ENCODE measurements around the gene IMMP1L.

The IMMP1L gene

GRCh38 chr11:31442086-31442485 is 67.3 kb downstream of the IMMP1L start:
- Histone ChIP-seq H3K27ac (ENCODE audit: low read length) (no peak overlapping the region), H3K4me3 (ENCODE audit: low read length) (no peak overlapping the region), H3K9me2 (replicated peaks; ENCODE audit: insufficient read depth, low read length) (no peaks in the 10 kb centered on the region), H4K20me1 (ENCODE audit: insufficient read depth, low read length) (no peaks in the 10 kb centered on the region), H3K9ac (ENCODE audit: low read length) (no peak overlapping the region), H3K9me3 (replicated peaks; ENCODE audit: insufficient read depth, low read length) (no peaks in the 10 kb centered on the region), H2AFZ (ENCODE audit: low read length) (no peak overlapping the region), H3K4me1 (ENCODE audit: low read length) (no peaks in the 10 kb centered on the region), H3F3A (ENCODE audit: insufficient read depth, low read length) (no peaks in the 10 kb centered on the region), H3K27me3 (replicated peaks; ENCODE audit: insufficient read depth, low read length) (no peaks in the 10 kb centered on the region), H3K79me2 (ENCODE audit: low read length) (no peaks in the 10 kb centered on the region), H3K4me2 (ENCODE audit: low read depth, low read length) (no peak overlapping the region), H3K36me3 (replicated peaks; ENCODE audit: insufficient read depth, low read length) (no peaks in the 10 kb centered on the region)
- TF ChIP-seq EZH2phosphoT487 (IDR thresholded peaks at IDR 0.05; ENCODE audit: low read length) = no peak
- TF ChIP-seq EZH2 (optimal IDR thresholded peaks at IDR 0.05; ENCODE audit: low read depth, low read length) = no peak
- TF ChIP-seq CTCF (IDR thresholded peaks at IDR 0.05; ENCODE audit: low read length) = no peak
- no peak for DNase-seq

DNA sequence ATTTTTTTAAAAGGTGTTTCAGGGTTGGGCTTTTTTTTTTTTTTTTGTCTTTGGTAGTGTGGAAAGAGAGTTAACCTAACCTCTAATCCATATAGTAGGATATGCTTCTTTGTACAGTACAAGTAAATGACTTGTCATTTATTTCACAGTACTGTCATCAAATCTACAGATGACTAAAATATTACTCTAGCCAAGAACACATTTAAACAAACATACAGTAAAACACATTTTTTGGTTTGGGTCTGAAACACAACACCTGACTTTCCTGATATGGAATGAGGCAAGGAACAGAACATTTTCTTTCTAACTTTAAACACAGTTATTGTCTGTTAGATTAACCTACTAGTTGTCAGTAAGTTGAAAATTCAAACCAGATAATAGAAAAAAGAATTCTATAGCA is 68.1 kb downstream of the IMMP1L start:
- H3K9ac ChIP-seq (ENCODE audit: low read length) = no peak overlapping the region
- H3K4me2 ChIP-seq (ENCODE audit: low read depth, low read length) = no peak overlapping the region
- no peak overlapping the region for H3K27ac ChIP-seq (ENCODE audit: low read length)
- no peaks in the 10 kb centered on the region for H3F3A ChIP-seq (ENCODE audit: insufficient read depth, low read length)
- no peaks in the 10 kb centered on the region for H3K36me3 ChIP-seq (replicated peaks; ENCODE audit: insufficient read depth, low read length)
- DNase-seq = no peak
- no peak overlapping the region for H2AFZ ChIP-seq (ENCODE audit: low read length)
- H4K20me1 ChIP-seq (ENCODE audit: insufficient read depth, low read length) = no peaks in the 10 kb centered on the region
- H3K4me1 ChIP-seq (ENCODE audit: low read length) = no peaks in the 10 kb centered on the region
- no peak overlapping the region for H3K4me3 ChIP-seq (ENCODE audit: low read length)
- no peak for TF ChIP-seq EZH2 (optimal IDR thresholded peaks at IDR 0.05; ENCODE audit: low read depth, low read length)
- TF ChIP-seq CTCF (IDR thresholded peaks at IDR 0.05; ENCODE audit: low read length) = no peak
- no peak for TF ChIP-seq EZH2phosphoT487 (IDR thresholded peaks at IDR 0.05; ENCODE audit: low read length)
- H3K9me2 ChIP-seq (replicated peaks; ENCODE audit: insufficient read depth, low read length) = no peaks in the 10 kb centered on the region
- H3K79me2 ChIP-seq (ENCODE audit: low read length) = no peaks in the 10 kb centered on the region
- H3K9me3 ChIP-seq (replicated peaks; ENCODE audit: insufficient read depth, low read length) = no peaks in the 10 kb centered on the region
- no peaks in the 10 kb centered on the region for H3K27me3 ChIP-seq (replicated peaks; ENCODE audit: insufficient read depth, low read length)

GRCh38 chr11:31437742-31438435 is 71.5 kb downstream of the IMMP1L start:
- Histone ChIP-seq H3K79me2 (ENCODE audit: low read length) (no peaks in the 10 kb centered on the region), H3K9me3 (replicated peaks; ENCODE audit: insufficient read depth, low read length) (no peaks in the 10 kb centered on the region), H3K27ac (ENCODE audit: low read length) (no peak overlapping the region), H3K36me3 (replicated peaks; ENCODE audit: insufficient read depth, low read length) (no peaks in the 10 kb centered on the region), H3K9ac (ENCODE audit: low read length) (no peak overlapping the region), H3K4me1 (ENCODE audit: low read length) (no peaks in the 10 kb centered on the region), H3K4me3 (ENCODE audit: low read length) (no peak overlapping the region), H3K4me2 (ENCODE audit: low read depth, low read length) (no peak overlapping the region), H3K9me2 (replicated peaks; ENCODE audit: insufficient read depth, low read length) (no peaks in the 10 kb centered on the region), H3F3A (ENCODE audit: insufficient read depth, low read length) (no peaks in the 10 kb centered on the region), H2AFZ (ENCODE audit: low read length) (no peak overlapping the region), H4K20me1 (ENCODE audit: insufficient read depth, low read length) (no peaks in the 10 kb centered on the region), H3K27me3 (replicated peaks; ENCODE audit: insufficient read depth, low read length) (no peaks in the 10 kb centered on the region)
- DNase-seq = no peak
- no peak for TF ChIP-seq EZH2 (optimal IDR thresholded peaks at IDR 0.05; ENCODE audit: low read depth, low read length)
- TF ChIP-seq EZH2phosphoT487 (IDR thresholded peaks at IDR 0.05; ENCODE audit: low read length) = no peak
- TF ChIP-seq CTCF (IDR thresholded peaks at IDR 0.05; ENCODE audit: low read length) = no peak
